GM12878 (cell line): ENCODE results near the gene PTP4A1. TPM values are rescaled to one million over a fixed set of nuclear protein-coding genes. Genes with fewer than 3 reads are reported as not detected.

Experiments used
- ATAC-seq: fragments of 200-7000 bp; cut with Tn5 transposase; 3 replicates; pipeline ENCODE4 v1.9.1; 2020; ENCODE audit warnings: mild to moderate bottlenecking, moderate library complexity
- BruUV-seq: library from RNA; stranded (reverse); fragments of 400-500 nt; replicated peaks from 2 replicates; lab custom pipeline; 2021; lab: Mats Ljungman, UMichigan
- CTCF ChIA-PET: fragments of 300-600 bp; sonication (Branson Sonifier 250); formaldehyde crosslinking; extraction: SDS; loops from one replicate; lab custom pipeline; 2021; ENCODE audit warnings: inconsistent platforms; lab: Yijun Ruan, JAX
- POLR2A ChIA-PET: fragments of 350-600 bp; formaldehyde crosslinking; extraction: SDS; loops from one replicate; lab custom pipeline; 2021; ENCODE audit warnings: inconsistent platforms; lab: Charles Lee
- RAD21 ChIA-PET: fragments of 300-600 bp; sonication (Branson Sonifier 250); formaldehyde crosslinking; loops from one replicate; lab custom pipeline; 2023; ENCODE audit warnings: antibody characterized with exemption; ENCODE audit not compliant: unreplicated experiment; lab: Charles Lee
- SMC1A ChIA-PET: fragments of 300-600 bp; sonication (Branson Sonifier 250); formaldehyde crosslinking; loops from one replicate; lab custom pipeline; 2023; ENCODE audit not compliant: unreplicated experiment, uncharacterized antibody; lab: Charles Lee
- DNase-seq: peaks from one replicate; pipeline ENCODE4 v3.0.0-alpha.2; 2011; ENCODE audit warnings: low read depth, low spot score
- FAIRE-seq: peaks from 3 replicates; lab custom pipeline; 2011; peaks lifted over from hg19 to GRCh38; lab: Jason Lieb, UNC
- H2AFZ ChIP-seq: 2 replicates; pipeline ENCODE4 v1.6.0; 2011; ENCODE audit warnings: low read depth, low read length, control low read depth; ENCODE audit not compliant: control insufficient read depth
- H3K27ac ChIP-seq: 2 replicates; pipeline ENCODE4 v1.5.1; 2011; ENCODE audit warnings: control low read depth; ENCODE audit not compliant: control insufficient read depth, insufficient read depth
- H3K27me3 ChIP-seq, 2 experiments: replicated peaks in 1 of 2; 2 replicates each; pipeline versions ENCODE4 v1.6.0 to v1.6.1; 2011; ENCODE audit warnings: low read length in 1 of 2; ENCODE audit not compliant: control insufficient read depth in 2 of 2, insufficient read depth in 2 of 2
- H3K36me3 ChIP-seq, 2 experiments: 2 replicates each; pipeline ENCODE4 v1.5.1; 2011; ENCODE audit warnings: low read length in 1 of 2; ENCODE audit not compliant: control insufficient read depth in 2 of 2, insufficient read depth in 2 of 2
- H3K4me1 ChIP-seq: 2 replicates; pipeline ENCODE4 v1.6.1; 2011; ENCODE audit warnings: mild to moderate bottlenecking, low read length, moderate library complexity, mixed read lengths; ENCODE audit not compliant: control insufficient read depth, insufficient read depth
- H3K4me2 ChIP-seq: 2 replicates; pipeline ENCODE4 v1.6.0; 2011; ENCODE audit warnings: control low read depth; ENCODE audit not compliant: control insufficient read depth, insufficient read depth
- H3K4me3 ChIP-seq: fragments of 200-600 bp; sonication (generic); 2 replicates; pipeline ENCODE4 v1.5.1; 2016
- H3K79me2 ChIP-seq: 2 replicates; pipeline ENCODE4 v1.6.0; 2011; ENCODE audit warnings: low read length; ENCODE audit not compliant: control insufficient read depth, insufficient read depth
- H3K9ac ChIP-seq: 2 replicates; pipeline ENCODE4 v1.8.0; 2011; ENCODE audit warnings: low read length, control low read depth, mixed read lengths; ENCODE audit not compliant: control insufficient read depth, insufficient read depth
- H3K9me3 ChIP-seq: replicated peaks from 3 replicates; pipeline ENCODE4 v1.5.1; 2011; ENCODE audit warnings: mild to moderate bottlenecking, low read length; ENCODE audit not compliant: control insufficient read depth, insufficient read depth
- H4K20me1 ChIP-seq: 2 replicates; pipeline ENCODE4 v1.6.0; 2011; ENCODE audit not compliant: control insufficient read depth, insufficient read depth
- CTCF ChIP-seq, 3 experiments: IDR thresholded peaks in 2 of 3; conservative IDR thresholded peaks in 1 of 3; 2 replicates each; pipeline ENCODE4 v1.5.1; 2011; ENCODE audit warnings: low read depth in 3 of 3, low read length in 3 of 3, mild to moderate bottlenecking in 3 of 3, control low read depth in 2 of 3, moderate library complexity in 2 of 3, inconsistent platforms in 1 of 3, mixed read lengths in 1 of 3; ENCODE audit not compliant: control insufficient read depth in 2 of 3, insufficient read depth in 1 of 3; ENCODE audit errors: extremely low read depth in 1 of 3
- CUX1 ChIP-seq: IDR thresholded peaks from 2 replicates; pipeline ENCODE4 v1.6.1; 2012; ENCODE audit warnings: improper control_type of control experiment, low read depth, low read length; ENCODE audit not compliant: insufficient replicate concordance
- IKZF2 ChIP-seq, 2 experiments: fragments of 450-650 bp; IDR thresholded peaks; 2 replicates each; pipeline ENCODE4 v1.6.1; 2017; ENCODE audit warnings: mild to moderate bottlenecking in 2 of 2, moderate library complexity in 2 of 2
- KAT2A ChIP-seq: conservative IDR thresholded peaks from 2 replicates; pipeline ENCODE4 v1.6.1; 2011; ENCODE audit warnings: low read depth, low read length; ENCODE audit not compliant: control insufficient read depth
- MTA2 ChIP-seq: fragments of 450-650 bp; IDR thresholded peaks from 2 replicates; pipeline ENCODE4 v1.6.1; 2016; ENCODE audit warnings: low read depth, mild to moderate bottlenecking, moderate library complexity
- NR2C1 ChIP-seq: fragments of 450-650 bp; IDR thresholded peaks from 2 replicates; pipeline ENCODE4 v1.6.1; 2017; ENCODE audit warnings: antibody characterized with exemption, mild to moderate bottlenecking, moderate library complexity
- PAX8 ChIP-seq: fragments of 450-650 bp; IDR thresholded peaks from 2 replicates; pipeline ENCODE4 v1.6.1; 2017; ENCODE audit warnings: mild to moderate bottlenecking, moderate library complexity
- PKNOX1 ChIP-seq: fragments of 450-650 bp; IDR thresholded peaks from 2 replicates; pipeline ENCODE4 v1.6.1; 2016; ENCODE audit warnings: mild to moderate bottlenecking
- POLR2A ChIP-seq: IDR thresholded peaks from 2 replicates; pipeline ENCODE4 v1.6.1; 2011; ENCODE audit warnings: low read depth, mild to moderate bottlenecking, low read length
- RAD51 ChIP-seq: fragments of 450-650 bp; IDR thresholded peaks from 2 replicates; pipeline ENCODE4 v1.6.1; 2016; ENCODE audit warnings: moderate library complexity, mild to moderate bottlenecking, inconsistent platforms
- TCF12 ChIP-seq: IDR thresholded peaks from 2 replicates; pipeline ENCODE4 v1.6.1; 2011; ENCODE audit warnings: low read depth, mild to moderate bottlenecking, low read length
- ZBED1 ChIP-seq: IDR thresholded peaks from 2 replicates; pipeline ENCODE4 v1.6.1; 2016; ENCODE audit warnings: borderline replicate concordance
- ZNF207 ChIP-seq: fragments of 450-650 bp; IDR thresholded peaks from 2 replicates; pipeline ENCODE4 v1.6.1; 2014; ENCODE audit warnings: antibody characterized with exemption, mild to moderate bottlenecking, borderline replicate concordance
- ZNF274 ChIP-seq: IDR thresholded peaks from one replicate; pipeline ENCODE4 v1.8.0; 2011; ENCODE audit not compliant: insufficient read length, insufficient read depth
- ZNF384 ChIP-seq: IDR thresholded peaks from 2 replicates; pipeline ENCODE4 v1.6.1; 2012; ENCODE audit warnings: low read depth, mild to moderate bottlenecking, low read length, improper control_type of control experiment, borderline replicate concordance
- ZNF622 ChIP-seq: fragments of 450-650 bp; IDR thresholded peaks from 2 replicates; pipeline ENCODE4 v1.6.1; 2017; ENCODE audit warnings: mild to moderate bottlenecking, inconsistent platforms
- ZSCAN29 ChIP-seq: fragments of 450-650 bp; IDR thresholded peaks from 2 replicates; pipeline ENCODE4 v1.6.1; 2017; ENCODE audit warnings: mild to moderate bottlenecking, moderate library complexity
- WGBS: methylation state at CpG from one replicate; pipeline ENCODE4 v1.1.6; 2016; ENCODE audit warnings: low lambda C conversion rate; ENCODE audit not compliant: insufficient replicate concordance, insufficient coverage; ENCODE audit errors: missing lambda C conversion rate; 5-methylcytosine and 5-hydroxymethylcytosine counted together
- in situ Hi-C: fragments of 300-500 bp; cut with MboI; formaldehyde crosslinking; loops from 9 replicates; pipeline ENCODE4 v1.14.3; 2018; ENCODE audit warnings: mixed read lengths
- intact Hi-C: fragments of 100-400 bp; cut with micrococcal nuclease; formaldehyde crosslinking; loops from one replicate; pipeline ENCODE4 v1.14.2; 2022; ENCODE audit not compliant: unreplicated experiment
- polyA plus RNA-seq, 11 experiments: library from polyadenylated mRNA; depleted of rRNA in 4 of 11; unstranded in 6 of 11; stranded (reverse) in 5 of 11; fragments of >200 nt; fragmentation: Nextera tagmentation in 4 of 11; fragmentation: Illumina TruSeq in 1 of 11; extraction: Ambion mirVana in 4 of 11; extraction: Trizol in 1 of 11; gene quantifications; 1 replicate in 1 of 11; 2 replicates in 10 of 11; pipeline versions ENCODE4 v1.2.1 to v1.2.3, GENCODE V29; 2011 to 2016; ENCODE audit warnings: inconsistent platforms in 2 of 11, missing spikeins in 2 of 11, low read depth in 1 of 11
- total RNA-seq, 4 experiments: library from RNA; depleted of rRNA in 3 of 4; stranded (reverse); fragments of >200 nt in 3 of 4; fragmentation: Illumina TruSeq in 1 of 4; extraction: Trizol in 1 of 4; gene quantifications; 2 replicates each; pipeline versions ENCODE4 v1.2.1 to v1.2.3, GENCODE V29; 2013 to 2021

PTP4A1 gene
- total and polyA plus RNA-seq, 10 of the 15 experiments (the other 5 are each of a cell fraction or from before 2014, with no cell fraction given) = 8.5 to 190 (median 46.4) TPM; not detected in 2

GRCh38 chr6:63560801-63561287 is 11.4 kb upstream of the PTP4A1 start:
- no peak overlapping the region for H3K27ac ChIP-seq
- 88% methylated on average over 1 of the region's 1 CpG for WGBS
- no peak for TF ChIP-seq ZNF274
- no peak for TF ChIP-seq PAX8
- no peak for TF ChIP-seq PKNOX1
- TF ChIP-seq ZNF384 = no peak
- no peak for TF ChIP-seq MTA2
- TF ChIP-seq ZSCAN29 = no peak
- no peak for TF ChIP-seq KAT2A
- no peak for TF ChIP-seq TCF12
- TF ChIP-seq NR2C1 = no peak
- TF ChIP-seq ZNF622 = no peak
- no peak for TF ChIP-seq CUX1
- no peak for TF ChIP-seq CTCF (IDR thresholded peaks at IDR 0.05 in 2 of 3, conservative IDR thresholded peaks at IDR 0.05 in 1 of 3; ENCODE audit: control insufficient read depth in 2 of 3, extremely low read depth in 1 of 3, insufficient read depth in 1 of 3, low read depth in 3 of 3, low read length in 3 of 3)
- no peak for TF ChIP-seq POLR2A
- TF ChIP-seq IKZF2 (IDR thresholded peaks at IDR 0.05) = no peak
- TF ChIP-seq ZBED1 = no peak
- TF ChIP-seq ZNF207 = no peak
- TF ChIP-seq RAD51 = no peak
- H3K9me3 ChIP-seq = no peaks in the 10 kb centered on the region
- intact Hi-C loops (no loop called here), in situ Hi-C loops (no loop called here)
- POLR2A ChIA-PET = interaction anchor here (0.9 kb wide), 1 partner anchor 12 kb away, joined by 3 read pairs; no protein-coding TSS in a partner anchor
- SMC1A ChIA-PET = interaction anchor here (0.7 kb wide), 1 partner anchor 146 kb away, joined by 3 read pairs; no protein-coding TSS in a partner anchor
- no peak for DNase-seq
- H3K9ac ChIP-seq = no peak overlapping the region
- CTCF ChIA-PET = interaction anchor here (1.2 kb wide), 1 partner anchor 36 kb away, joined by 3 read pairs; no protein-coding TSS in a partner anchor
- no peak for ATAC-seq
- no peak for FAIRE-seq
- no peaks in the 10 kb centered on the region for H4K20me1 ChIP-seq
- H3K4me2 ChIP-seq = no peak overlapping the region
- H2AFZ ChIP-seq = no peak overlapping the region
- no peaks in the 10 kb centered on the region for H3K36me3 ChIP-seq
- no TSS peak for BruUV-seq
- no peaks in the 10 kb centered on the region for H3K27me3 ChIP-seq
- RAD21 ChIA-PET = interaction anchor here (2.0 kb wide), 1 partner anchor 208 kb away, joined by 4 read pairs; no protein-coding TSS in a partner anchor
- H3K4me3 ChIP-seq = no peak overlapping the region
- no peaks in the 10 kb centered on the region for H3K79me2 ChIP-seq
- H3K4me1 ChIP-seq = 0 out of 2 replicates have a peak, but pooled peaks cover 4% of the 10 kb centered on the region
